GM12872 (cell line): ENCODE results near the gene CYSLTR2.
A peak's percentile ranks its signal among the peaks of the same experiment; 100 is the strongest.

Source experiments
- CTCF ChIP-seq: IDR thresholded peaks from 3 replicates; pipeline ENCODE4 v1.5.1; 2011; ENCODE audit warnings: low read depth, mild to moderate bottlenecking, low read length, moderate library complexity; ENCODE audit not compliant: insufficient read depth

Gene CYSLTR2

GRCh38 chr13:48644141-48644540, 9.6 kb upstream of the CYSLTR2 start:
- no peak for TF ChIP-seq CTCF

- no peak for TF ChIP-seq CTCF
Observed at GRCh38 chr13:48644951-48645350, 8.8 kb upstream of the CYSLTR2 start.

- TF ChIP-seq CTCF: no peak
Observed at GRCh38 chr13:48645845-48646244, 7.9 kb upstream of the CYSLTR2 start.

- TF ChIP-seq CTCF: no peak
Observed at GRCh38 chr13:48646791-48647190, 6.9 kb upstream of the CYSLTR2 start.

- TF ChIP-seq CTCF: peak; percentile 38; the same call in 2 of the 3 replicates
Observed at GRCh38 chr13:48647625-48648024, 6.1 kb upstream of the CYSLTR2 start.

- no peak for TF ChIP-seq CTCF
Observed at GRCh38 chr13:48648446-48648845, 5.3 kb upstream of the CYSLTR2 start.

GRCh38 chr13:48652851-48653471, 768 bp upstream of the CYSLTR2 start:
- TF ChIP-seq CTCF: no peak
